GM19468 (cell line): Measurements from ENCODE around the gene SEMA3D.

ENCODE experiments used
- ATAC-seq: cut with Tn5 transposase; IDR thresholded peaks from one replicate; pipeline ENCODE4 v1.9.1; 2021; ENCODE audit warnings: mild to moderate bottlenecking, moderate library complexity, moderate number of reproducible peaks; ENCODE audit not compliant: unreplicated experiment; ENCODE audit errors: extremely low read depth

The SEMA3D gene

DNA sequence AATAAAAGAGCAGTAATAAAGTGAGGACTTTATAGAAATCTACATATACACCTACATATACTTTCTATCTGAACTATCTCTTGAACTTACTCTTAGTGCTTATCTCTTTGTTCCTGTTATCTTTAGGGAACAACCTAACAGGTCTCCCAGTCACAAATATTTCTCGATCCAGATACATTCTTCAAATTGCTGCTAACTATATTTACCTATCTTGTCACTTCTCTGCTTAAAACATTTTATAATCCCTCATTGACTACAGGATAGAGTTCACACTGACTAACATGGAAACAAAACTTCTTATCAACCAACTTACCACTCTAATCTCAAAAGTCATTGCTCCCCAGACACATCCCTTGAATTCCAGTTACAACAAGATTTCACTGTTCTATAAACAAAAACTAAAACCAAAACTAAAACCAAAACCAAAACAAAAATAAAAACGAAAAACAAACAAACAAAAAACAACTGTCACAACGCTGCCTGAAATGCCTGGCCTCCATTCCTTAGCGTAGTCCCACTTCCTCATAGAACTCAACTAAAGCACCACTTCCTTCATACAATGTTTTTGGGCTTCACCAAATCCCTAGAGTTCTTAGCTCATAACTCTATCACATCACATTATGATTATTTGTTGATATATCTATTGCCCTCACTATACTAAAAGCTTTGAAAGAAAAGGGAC lies 134.7 kb downstream of the SEMA3D start:
- no peak for ATAC-seq

DNA sequence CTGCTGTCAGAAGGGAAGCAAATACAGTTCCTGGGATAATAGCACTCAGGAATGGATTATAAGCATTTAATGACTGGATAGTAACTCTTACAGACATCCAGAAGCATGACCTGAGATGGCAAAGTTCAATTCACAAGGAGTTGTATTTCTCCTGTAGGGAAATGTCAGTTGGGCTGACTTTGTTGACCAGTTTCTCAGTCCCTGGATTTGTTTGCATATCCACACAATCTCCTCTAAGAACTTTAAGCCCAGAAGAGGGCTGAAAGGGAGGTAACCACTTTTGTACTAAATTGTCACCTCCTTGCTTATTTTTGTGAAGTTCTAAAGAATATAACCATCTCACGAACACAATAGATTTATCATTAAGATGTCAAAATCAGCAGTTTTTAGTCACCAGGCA lies 140.3 kb downstream of the SEMA3D start:
- no peak for ATAC-seq

DNA sequence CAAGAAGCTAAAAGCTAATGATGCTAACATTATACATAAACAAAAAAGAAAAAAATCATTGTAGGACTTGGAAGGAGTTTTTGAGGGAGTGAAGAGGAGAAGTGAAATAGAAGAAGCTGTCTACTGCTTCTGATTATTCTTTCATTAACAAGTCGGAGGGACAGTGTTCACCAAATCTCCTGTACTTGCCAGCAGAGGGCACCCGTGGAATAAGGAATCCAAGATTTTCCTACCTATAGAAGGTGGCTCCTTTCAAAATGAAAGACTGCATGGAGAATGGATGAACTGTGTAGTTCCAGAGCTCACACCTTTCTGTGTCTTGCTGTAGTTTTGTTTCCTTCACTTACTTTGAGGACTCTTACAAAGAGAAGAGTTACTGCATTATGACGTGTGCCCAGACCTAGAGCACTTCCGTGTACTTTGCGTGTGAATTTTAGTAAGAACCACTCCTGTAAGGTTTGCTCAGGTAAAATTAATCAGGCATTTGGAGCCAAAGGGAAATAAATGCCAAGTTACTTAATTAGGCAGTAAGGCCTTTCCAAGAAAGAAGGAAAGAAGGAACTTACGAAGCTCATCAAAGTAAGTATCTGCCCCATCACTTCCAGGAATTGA lies 145.1 kb downstream of the SEMA3D start:
- no peak for ATAC-seq

DNA sequence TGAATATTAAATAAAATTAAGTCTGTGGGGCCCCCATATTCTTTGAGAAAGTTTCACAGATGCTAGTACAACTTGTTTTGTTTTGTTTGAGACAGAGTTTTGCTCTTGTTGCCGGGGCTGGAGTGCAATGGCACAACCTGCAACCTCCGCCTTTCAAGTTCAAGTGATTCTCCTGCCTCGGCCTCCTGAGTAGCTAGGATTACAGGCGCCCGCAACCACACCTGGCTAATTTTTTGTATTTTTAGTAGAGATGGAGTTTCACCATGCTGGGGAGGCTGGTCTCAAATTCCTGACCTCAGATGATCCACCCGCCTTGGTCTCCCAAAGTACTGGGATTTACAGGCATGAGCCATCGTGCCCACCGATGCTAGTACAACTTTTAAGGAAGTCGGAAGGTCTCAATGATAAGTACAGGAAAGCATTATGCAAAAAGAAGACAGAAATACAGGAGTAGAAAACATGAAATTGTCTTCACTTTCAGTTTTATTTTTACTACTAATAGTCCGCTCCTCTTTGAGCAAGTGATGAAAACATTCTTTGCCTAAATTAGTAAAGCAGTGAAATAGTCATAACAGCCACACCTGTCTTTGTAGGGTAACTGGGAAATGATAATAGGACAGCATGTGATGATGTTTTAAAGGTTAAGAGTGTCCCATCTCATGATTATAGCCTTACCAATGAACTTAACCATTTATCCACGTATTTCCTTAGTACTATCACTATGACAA lies 147.5 kb downstream of the SEMA3D start:
- peak; percentile 29 for ATAC-seq

DNA sequence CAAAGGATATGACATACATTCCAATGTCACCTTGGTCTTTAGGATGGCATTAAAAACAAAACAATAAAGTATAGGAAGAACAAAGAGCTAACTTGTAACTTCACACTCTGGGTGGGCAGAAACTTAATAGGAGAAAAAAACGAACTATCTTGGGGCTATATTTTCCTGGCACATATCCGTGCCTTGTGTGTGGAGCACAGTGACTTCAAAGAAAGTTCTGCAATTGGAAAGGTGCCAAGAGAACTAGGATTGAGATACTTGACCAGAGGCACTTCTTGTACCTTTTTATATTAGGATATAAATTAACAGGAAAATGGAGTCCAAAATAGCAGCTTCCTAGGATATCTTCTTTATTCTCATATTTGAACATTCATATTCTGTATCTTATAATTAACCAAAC lies 148.4 kb downstream of the SEMA3D start:
- no peak for ATAC-seq

DNA sequence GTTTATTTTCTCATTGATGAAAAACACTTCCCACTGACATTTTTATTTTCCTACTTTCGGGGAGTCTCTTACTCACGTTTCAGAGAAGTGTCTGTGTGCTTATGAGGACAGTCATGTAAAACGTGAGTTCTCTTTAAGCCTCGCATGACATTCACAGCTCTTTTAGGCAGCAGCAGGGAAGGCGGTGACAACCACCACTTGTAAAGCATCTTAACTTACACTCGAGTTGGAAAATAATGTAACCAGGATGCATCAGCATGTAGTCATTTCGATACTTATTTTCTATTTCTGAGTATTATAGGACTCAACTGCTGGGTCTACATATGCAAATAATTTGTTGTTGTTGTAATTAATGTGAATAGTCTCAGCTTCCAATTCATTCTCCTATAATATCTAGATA lies 153.6 kb downstream of the SEMA3D start:
- no peak for ATAC-seq

DNA sequence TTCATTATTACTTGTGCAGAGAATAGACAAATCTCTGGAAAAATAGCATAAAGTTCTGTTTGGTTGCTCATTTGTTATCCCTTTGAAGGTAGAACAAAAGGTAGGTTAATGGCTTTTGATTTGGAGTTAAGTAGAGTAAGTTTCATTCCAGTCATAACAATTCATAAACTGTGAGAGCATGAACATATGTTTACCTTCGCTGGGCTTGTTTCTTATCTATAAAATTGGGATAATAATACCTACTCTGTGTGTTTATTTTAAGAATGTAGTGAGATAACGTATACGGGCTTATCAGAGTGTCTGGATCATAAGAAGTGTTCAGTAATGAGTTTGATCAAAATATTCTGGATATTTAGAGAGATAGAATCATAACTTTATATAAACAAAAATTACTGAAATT lies 155.4 kb downstream of the SEMA3D start:
- ATAC-seq, result no peak

DNA sequence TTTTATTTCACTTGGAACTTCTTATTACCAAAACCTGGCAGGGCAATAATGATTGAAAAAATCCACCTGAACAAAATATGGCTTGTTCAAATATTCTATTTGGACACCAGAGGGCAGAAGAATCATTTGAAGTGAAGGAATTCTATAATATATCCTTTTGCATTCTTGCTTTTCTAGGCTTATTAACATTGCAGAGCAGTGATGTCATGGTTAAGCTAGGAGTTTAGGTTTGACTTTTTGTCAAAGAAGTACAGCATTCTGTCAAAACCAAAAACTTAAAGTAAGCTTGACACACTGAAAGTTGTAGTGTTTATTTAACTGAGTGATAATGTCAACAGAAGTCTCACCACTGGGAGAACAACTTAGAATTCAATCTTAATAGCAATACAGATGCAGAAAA lies 156.0 kb downstream of the SEMA3D start:
- peak; percentile 43 for ATAC-seq

DNA sequence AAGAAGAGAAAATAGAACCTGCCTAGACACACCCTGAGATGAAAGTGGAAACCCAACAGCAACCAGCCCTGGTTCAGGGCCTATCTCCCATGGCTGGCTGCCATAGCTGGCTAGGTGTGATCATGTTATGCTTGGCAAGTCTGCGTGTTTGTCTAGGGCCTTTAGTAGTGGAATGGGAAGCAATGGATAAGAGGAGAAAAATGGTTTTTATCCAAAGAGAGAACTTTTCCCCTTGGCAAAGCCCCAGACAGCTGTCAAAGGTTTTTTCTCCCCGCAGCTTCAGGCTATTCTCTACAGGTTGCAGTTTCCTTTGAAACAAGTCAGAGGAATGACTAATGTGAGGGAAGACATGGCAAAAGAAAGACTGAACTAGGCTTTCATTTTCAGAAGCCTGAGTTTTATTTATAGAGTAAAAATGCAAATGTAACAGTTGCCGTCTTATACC lies 161.5 kb downstream of the SEMA3D start:
- ATAC-seq, result no peak

DNA sequence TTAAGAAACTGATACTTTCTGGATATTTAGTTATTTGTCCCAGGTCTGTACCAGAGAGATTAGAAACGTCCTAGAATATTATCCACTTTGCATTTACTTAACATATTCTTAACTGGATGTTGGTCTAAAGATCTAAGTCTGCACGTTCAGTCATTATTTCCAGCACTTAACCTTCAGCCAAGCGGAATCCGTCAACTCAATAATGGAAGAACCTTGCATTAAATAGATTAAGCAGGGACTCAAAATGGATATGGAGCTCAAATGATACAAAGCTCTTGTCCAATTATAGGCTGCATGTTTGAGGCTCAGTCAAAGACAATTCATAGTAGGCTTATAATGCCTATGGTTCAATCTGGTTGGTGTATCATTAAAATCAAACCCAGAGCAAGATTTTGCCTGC lies 162.9 kb downstream of the SEMA3D start:
- no peak for ATAC-seq

DNA sequence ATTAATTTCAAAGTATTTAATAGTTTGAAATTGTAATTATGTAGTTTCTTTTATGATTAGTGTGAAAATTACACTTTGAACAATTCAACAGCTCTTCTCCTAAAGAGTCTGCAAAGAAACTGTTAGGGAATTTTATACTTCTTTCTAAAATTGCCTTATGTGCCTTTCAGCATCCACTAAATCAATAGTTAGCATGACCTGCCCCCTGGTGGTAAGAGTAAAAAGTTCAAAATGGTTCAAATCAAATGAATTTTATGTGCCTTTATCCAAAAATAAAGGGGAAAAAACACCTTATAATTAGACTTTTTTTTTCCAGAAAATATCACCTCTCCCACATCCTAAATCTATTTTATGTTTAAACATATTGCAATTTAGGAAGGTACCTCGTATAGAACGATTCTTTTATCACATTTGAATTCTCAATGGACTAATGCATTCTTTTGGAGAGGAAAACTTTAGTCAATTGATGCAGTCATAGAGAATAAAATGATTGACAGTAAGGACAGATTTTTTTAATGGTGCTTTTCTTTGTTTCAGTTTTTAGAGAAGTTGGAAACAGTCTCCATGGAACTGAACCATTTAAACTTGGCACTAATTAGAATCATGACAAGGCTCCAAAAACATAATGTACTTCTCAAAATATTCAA lies 163.7 kb downstream of the SEMA3D start:
- ATAC-seq, result no peak

DNA sequence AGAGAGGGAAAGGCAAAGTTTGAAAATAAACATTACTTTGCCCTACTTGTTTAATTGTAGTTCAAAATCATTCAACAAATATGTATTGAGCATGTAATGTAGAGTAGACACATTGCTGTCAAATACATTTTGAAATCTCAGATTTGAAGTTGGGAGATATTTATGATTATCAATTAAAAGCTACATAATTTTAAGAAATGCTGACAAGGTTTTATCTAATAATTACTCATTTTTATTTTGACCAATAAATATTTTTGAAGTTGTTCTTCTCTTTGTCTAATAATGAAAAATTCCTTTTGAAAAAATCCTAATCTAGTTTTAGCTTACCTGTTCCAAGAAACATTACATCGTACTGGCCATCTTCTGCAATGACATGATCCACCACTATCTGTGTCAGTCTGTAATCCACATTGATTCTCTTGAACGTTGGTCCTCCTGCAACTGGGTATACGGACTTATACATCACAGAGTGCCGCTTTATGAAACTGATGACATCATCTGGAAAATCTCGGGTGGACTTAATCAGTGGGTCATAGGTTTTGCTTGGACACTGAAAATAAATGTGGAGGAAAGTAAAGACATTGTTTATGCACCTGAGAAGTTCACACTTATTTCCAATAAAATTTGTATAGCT lies 164.7 kb downstream of the SEMA3D start:
- ATAC-seq, result no peak

DNA sequence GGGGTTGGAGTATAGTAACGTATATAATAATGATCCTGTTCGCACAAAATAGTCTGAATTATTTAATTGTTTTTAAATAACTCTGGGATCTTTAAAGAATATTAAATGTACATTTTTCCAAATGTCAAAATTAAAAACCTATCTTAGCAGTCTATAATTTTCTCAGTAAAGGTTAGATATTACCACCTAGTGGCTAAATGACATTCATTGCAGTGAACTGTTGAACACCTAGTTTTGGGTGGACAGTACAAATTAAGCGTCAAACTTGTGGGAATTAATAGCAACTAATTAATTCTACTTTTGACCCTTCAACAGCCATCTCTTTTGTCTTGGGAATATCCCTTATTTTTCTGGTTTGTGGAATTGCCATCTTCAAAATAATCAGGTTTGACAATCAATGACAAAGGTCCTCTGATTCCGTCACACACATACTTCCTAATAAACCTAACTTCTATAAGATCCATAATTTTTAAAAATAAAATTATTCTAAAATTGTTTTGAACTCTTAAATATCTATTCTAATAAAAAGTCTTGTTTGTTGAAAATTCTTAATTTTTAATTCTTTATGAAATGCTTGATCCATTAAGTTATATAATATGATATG lies 165.7 kb downstream of the SEMA3D start:
- no peak for ATAC-seq

DNA sequence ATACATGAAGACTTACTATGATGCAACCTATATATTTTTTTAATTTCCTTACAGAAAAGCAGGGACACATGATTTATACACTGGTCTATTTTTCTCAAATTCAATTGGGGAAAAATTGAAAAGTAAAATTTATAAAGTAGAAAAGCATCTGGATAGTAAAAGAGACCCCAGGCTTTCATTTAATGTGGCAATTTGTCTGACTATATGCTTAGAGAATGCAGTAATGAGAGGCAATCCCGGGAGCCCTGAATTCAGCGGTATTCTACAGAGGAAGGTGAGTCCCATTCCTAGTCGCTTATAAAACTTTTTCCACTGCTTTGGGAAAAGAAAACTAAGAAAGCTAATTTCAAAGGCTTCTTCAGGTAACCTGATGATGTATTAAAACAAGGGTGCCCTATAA lies 167.1 kb downstream of the SEMA3D start:
- ATAC-seq, result no peak

DNA sequence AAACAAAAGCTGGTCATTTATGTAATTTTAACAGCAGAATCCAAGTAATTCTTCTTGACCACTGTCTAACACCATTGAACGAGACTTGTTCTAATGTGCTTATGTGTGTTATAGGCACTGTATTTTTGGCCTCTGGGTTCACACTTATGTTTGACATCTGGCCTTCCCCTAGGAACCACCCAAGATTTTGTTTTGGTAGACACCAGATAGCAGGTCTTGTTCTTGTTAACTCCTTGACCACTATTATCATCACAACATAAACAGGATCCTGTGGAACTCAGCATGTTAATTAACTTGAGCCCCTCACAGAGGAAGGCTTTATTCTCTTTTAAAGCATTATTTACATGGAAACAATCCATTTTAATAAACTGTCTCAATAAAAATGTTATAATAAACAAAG lies 167.7 kb downstream of the SEMA3D start:
- no peak for ATAC-seq

DNA sequence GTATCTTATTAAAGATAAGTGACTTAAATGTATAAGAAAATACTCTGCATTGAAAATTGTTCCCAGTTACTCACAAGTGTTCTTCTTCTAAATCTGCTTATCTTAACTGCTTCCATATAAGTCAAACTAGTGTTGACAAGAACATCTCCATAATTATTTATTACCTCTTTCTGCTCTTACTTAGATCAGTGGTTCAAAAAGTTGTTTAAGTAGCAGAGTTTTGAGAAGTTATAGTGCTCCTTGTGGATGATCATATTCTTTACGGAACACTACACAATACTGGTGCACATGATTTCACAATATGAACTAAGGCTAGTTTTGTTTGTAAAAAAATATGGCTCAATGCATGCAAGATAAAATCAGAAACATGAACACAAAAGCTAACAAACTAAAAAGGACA lies 168.4 kb downstream of the SEMA3D start:
- no peak for ATAC-seq

DNA sequence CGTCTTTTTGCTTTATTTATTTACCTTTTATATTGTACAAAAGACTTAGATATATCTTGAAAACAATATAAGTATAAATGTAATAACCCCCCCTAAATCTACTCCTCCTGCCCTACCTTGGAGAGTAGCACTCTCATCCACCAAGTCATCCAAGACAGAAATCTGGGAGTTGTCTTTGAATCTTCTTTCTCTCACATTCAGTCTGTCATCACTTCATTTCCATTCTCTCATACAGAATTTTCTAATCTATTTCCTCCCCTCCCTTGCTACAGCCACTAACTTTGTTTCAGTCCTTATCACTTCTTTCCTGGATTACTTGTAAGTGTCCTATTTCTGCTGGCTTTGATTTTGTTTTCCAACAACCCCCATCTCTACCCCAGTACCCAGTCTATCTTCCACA lies 170.6 kb downstream of the SEMA3D start:
- ATAC-seq, result no peak

DNA sequence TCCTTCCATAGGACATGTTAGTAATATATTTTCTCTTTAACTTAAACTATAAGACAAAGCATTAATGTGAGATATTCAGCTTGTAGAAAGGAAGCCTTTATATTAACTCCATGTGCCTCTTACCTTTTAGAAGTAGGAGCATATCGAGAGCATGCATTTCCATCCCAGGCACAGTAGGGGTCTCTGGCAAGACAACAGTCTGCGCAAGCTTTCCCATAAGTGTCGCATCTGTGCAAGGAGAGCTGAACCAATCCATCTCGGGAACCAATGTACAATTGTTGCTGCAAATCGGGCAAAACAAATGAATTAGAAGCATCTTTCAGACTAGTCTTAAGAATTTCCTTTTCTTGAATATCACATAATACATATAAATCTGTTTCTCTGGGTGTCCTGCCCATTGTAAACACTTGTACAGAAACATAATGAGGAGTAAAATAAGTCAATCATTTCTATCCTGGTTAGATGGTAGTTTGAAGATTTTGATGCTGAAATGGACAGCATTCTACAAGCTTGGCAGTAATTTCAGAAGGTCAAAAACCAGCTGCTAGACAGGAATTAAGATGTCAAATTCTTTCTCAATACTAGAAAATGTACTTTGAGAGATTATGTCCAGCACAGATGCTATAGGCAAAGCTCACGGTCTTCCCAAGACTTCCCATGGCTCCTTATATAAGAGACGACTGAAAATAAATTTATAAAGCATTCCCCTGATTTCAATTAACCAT lies 171.8 kb downstream of the SEMA3D start:
- ATAC-seq, result no peak

DNA sequence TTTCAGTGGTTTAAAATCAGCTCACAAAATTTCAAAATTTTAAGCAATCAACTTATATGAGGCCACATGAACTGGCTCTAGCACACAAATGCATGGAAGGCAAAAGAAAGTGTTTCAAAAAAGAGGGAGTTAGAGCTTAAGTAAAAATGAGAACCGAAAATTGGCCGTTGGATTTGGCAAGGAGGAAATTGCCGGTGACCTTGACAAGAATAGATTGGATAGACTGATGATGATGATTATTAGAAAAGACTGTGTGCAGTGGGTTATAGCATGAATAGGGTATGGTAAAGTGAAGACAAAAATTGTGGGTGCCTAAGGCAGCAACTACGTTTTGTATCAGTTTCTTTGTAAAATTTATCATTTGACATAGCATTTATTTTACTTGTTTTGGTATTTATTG lies 175.7 kb downstream of the SEMA3D start:
- ATAC-seq, result no peak

DNA sequence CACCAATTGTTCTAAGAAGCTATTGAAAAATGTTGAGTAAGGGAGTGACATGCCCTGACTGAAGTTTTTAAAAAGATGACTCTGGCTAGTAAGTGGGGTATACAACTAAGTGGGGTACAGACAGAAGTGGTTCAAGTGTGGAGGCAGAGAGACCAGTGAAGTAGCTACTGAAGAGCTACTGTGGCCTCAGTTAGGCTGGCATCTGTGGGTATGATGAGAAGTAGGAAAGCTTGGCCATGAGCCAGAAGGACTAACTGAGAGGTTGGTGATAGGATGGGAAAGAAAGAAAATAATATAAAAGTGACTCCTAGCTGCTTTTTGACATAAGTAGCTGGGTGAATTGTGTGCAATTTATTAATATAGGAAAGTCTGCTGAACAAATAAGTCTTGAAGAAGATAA lies 176.6 kb downstream of the SEMA3D start:
- no peak for ATAC-seq
